Measurements from ENCODE around the gene CLCF1.
A peak's percentile ranks its signal among the peaks of the same experiment; 100 is the strongest.

CLCF1 gene

GRCh38 chr11:67345920-67346819 is 27.2 kb downstream of the CLCF1 start:
- H3K27me3 ChIP-seq (ENCODE audit: control insufficient read depth in 1 of 2, insufficient read depth in 1 of 2, low read length in 2 of 2): no peaks in the 10 kb centered on the region
- H3K4ac ChIP-seq (ENCODE audit: low read depth in 1 of 2, low read length in 2 of 2): no peak overlapping the region
- no peak overlapping the region for H2AK5ac ChIP-seq (ENCODE audit: low read length, severe bottlenecking)
- H3K23ac ChIP-seq (ENCODE audit: low read length in 2 of 2): no peak overlapping the region
- H2AFZ ChIP-seq (ENCODE audit: low read depth, low read length): no peak overlapping the region
- no peak overlapping the region for H2BK12ac ChIP-seq (ENCODE audit: low read length in 2 of 2)
- H2BK5ac ChIP-seq (ENCODE audit: low read depth, low read length, poor library complexity, severe bottlenecking): no peak overlapping the region
- no peak overlapping the region for H2BK120ac ChIP-seq (ENCODE audit: low read depth, low read length)
- H3K9ac ChIP-seq (ENCODE audit: low read length): peak overlapping the region; percentile 37
- no peak overlapping the region for H3K4me2 ChIP-seq (ENCODE audit: low read length, poor library complexity, severe bottlenecking)
- no peak overlapping the region for H2BK15ac ChIP-seq (ENCODE audit: low read depth, poor library complexity, severe bottlenecking)
- H4K8ac ChIP-seq (ENCODE audit: low read length): peak overlapping the region; percentile 8
- H3K9me3 ChIP-seq (ENCODE audit: control insufficient read depth, low read length): no peaks in the 10 kb centered on the region
- H4K91ac ChIP-seq (ENCODE audit: low read length): no peak overlapping the region
- H3K27ac ChIP-seq (ENCODE audit: low read length, poor library complexity, severe bottlenecking): no peak overlapping the region
- peaks cover 4% of the 10 kb centered on the region for H3K4me1 ChIP-seq (ENCODE audit: control insufficient read depth, insufficient read depth, low read depth, low read length)
- no peak overlapping the region for H3K14ac ChIP-seq (ENCODE audit: low read length in 2 of 2)
- peaks cover 2% of the 10 kb centered on the region for H3K79me1 ChIP-seq (replicated peaks; ENCODE audit: low read length, poor library complexity, severe bottlenecking)
- H3K18ac ChIP-seq (ENCODE audit: low read depth in 1 of 2, low read length in 2 of 2): no peak overlapping the region
- 70% methylated on average over 7 of the region's 7 CpGs for WGBS
- H3K4me3 ChIP-seq (ENCODE audit: insufficient read depth in 1 of 2, low read depth in 1 of 2, low read length in 2 of 2): peak overlapping the region in 1 of 2 experiments; percentile 16
- peak; percentile 61 for DNase-seq
- peaks cover 0 to 3% of the 10 kb centered on the region in 2 experiments for H3K36me3 ChIP-seq (ENCODE audit: control insufficient read depth in 1 of 2, insufficient read depth in 2 of 2, low read depth in 1 of 2, low read length in 2 of 2)

- H3K79me1 ChIP-seq (replicated peaks; ENCODE audit: low read length, poor library complexity, severe bottlenecking): no peaks in the 10 kb centered on the region
- no peak overlapping the region for H3K14ac ChIP-seq (ENCODE audit: low read length in 2 of 2)
- no peak overlapping the region for H4K8ac ChIP-seq (ENCODE audit: low read length)
- WGBS: 76% methylated on average over 7 of the region's 8 CpGs
- no peak overlapping the region for H3K9ac ChIP-seq (ENCODE audit: low read length)
- no peak overlapping the region for H3K23ac ChIP-seq (ENCODE audit: low read length in 2 of 2)
- no peak overlapping the region for H3K4ac ChIP-seq (ENCODE audit: low read depth in 1 of 2, low read length in 2 of 2)
- H3K18ac ChIP-seq (ENCODE audit: low read depth in 1 of 2, low read length in 2 of 2): no peak overlapping the region
- no peak overlapping the region for H2BK12ac ChIP-seq (ENCODE audit: low read length in 2 of 2)
- no peak overlapping the region for H2BK120ac ChIP-seq (ENCODE audit: low read depth, low read length)
- H3K4me2 ChIP-seq (ENCODE audit: low read length, poor library complexity, severe bottlenecking): no peak overlapping the region
- H3K9me3 ChIP-seq (ENCODE audit: control insufficient read depth, low read length): no peaks in the 10 kb centered on the region
- H4K91ac ChIP-seq (ENCODE audit: low read length): no peak overlapping the region
- no peak overlapping the region for H3K27ac ChIP-seq (ENCODE audit: low read length, poor library complexity, severe bottlenecking)
- H3K4me1 ChIP-seq (ENCODE audit: control insufficient read depth, insufficient read depth, low read depth, low read length): peaks cover 2% of the 10 kb centered on the region
- H3K36me3 ChIP-seq (ENCODE audit: control insufficient read depth in 1 of 2, insufficient read depth in 2 of 2, low read depth in 1 of 2, low read length in 2 of 2): no peaks in the 10 kb centered on the region
- no peak overlapping the region for H2BK15ac ChIP-seq (ENCODE audit: low read depth, poor library complexity, severe bottlenecking)
- no peak overlapping the region for H3K4me3 ChIP-seq (ENCODE audit: insufficient read depth in 1 of 2, low read depth in 1 of 2, low read length in 2 of 2)
- no peak overlapping the region for H2AK5ac ChIP-seq (ENCODE audit: low read length, severe bottlenecking)
- H2BK5ac ChIP-seq (ENCODE audit: low read depth, low read length, poor library complexity, severe bottlenecking): no peak overlapping the region
- DNase-seq: no peak
- no peaks in the 10 kb centered on the region for H3K27me3 ChIP-seq (ENCODE audit: control insufficient read depth in 1 of 2, insufficient read depth in 1 of 2, low read length in 2 of 2)
- no peak overlapping the region for H2AFZ ChIP-seq (ENCODE audit: low read depth, low read length)
Measured at GRCh38 chr11:67345247-67345919, 28.0 kb downstream of the CLCF1 start.

GRCh38 chr11:67344264-67344663 is 29.1 kb downstream of the CLCF1 start:
- no peak overlapping the region for H3K4ac ChIP-seq (ENCODE audit: low read depth in 1 of 2, low read length in 2 of 2)
- no peaks in the 10 kb centered on the region for H3K27me3 ChIP-seq (ENCODE audit: control insufficient read depth in 1 of 2, insufficient read depth in 1 of 2, low read length in 2 of 2)
- no peak overlapping the region for H3K23ac ChIP-seq (ENCODE audit: low read length in 2 of 2)
- 81% methylated on average over 4 of the region's 4 CpGs for WGBS
- no peak overlapping the region for H3K18ac ChIP-seq (ENCODE audit: low read depth in 1 of 2, low read length in 2 of 2)
- no peak overlapping the region for H2BK12ac ChIP-seq (ENCODE audit: low read length in 2 of 2)
- H3K79me1 ChIP-seq (replicated peaks; ENCODE audit: low read length, poor library complexity, severe bottlenecking): no peaks in the 10 kb centered on the region
- no peak overlapping the region for H2BK15ac ChIP-seq (ENCODE audit: low read depth, poor library complexity, severe bottlenecking)
- no peak overlapping the region for H2AFZ ChIP-seq (ENCODE audit: low read depth, low read length)
- H2AK5ac ChIP-seq (ENCODE audit: low read length, severe bottlenecking): no peak overlapping the region
- H3K14ac ChIP-seq (ENCODE audit: low read length in 2 of 2): no peak overlapping the region
- no peak overlapping the region for H3K4me2 ChIP-seq (ENCODE audit: low read length, poor library complexity, severe bottlenecking)
- no peak overlapping the region for H4K8ac ChIP-seq (ENCODE audit: low read length)
- H3K36me3 ChIP-seq (ENCODE audit: control insufficient read depth in 1 of 2, insufficient read depth in 2 of 2, low read depth in 1 of 2, low read length in 2 of 2): no peaks in the 10 kb centered on the region
- H2BK120ac ChIP-seq (ENCODE audit: low read depth, low read length): no peak overlapping the region
- H3K27ac ChIP-seq (ENCODE audit: low read length, poor library complexity, severe bottlenecking): no peak overlapping the region
- peaks cover 2% of the 10 kb centered on the region for H3K4me1 ChIP-seq (ENCODE audit: control insufficient read depth, insufficient read depth, low read depth, low read length)
- no peak overlapping the region for H2BK5ac ChIP-seq (ENCODE audit: low read depth, low read length, poor library complexity, severe bottlenecking)
- H3K9me3 ChIP-seq (ENCODE audit: control insufficient read depth, low read length): no peaks in the 10 kb centered on the region
- H4K91ac ChIP-seq (ENCODE audit: low read length): no peak overlapping the region
- no peak for DNase-seq
- H3K4me3 ChIP-seq (ENCODE audit: insufficient read depth in 1 of 2, low read depth in 1 of 2, low read length in 2 of 2): no peak overlapping the region
- H3K9ac ChIP-seq (ENCODE audit: low read length): no peak overlapping the region

- Histone ChIP-seq H2BK12ac (ENCODE audit: low read length in 2 of 2) (no peak overlapping the region), H3K4me3 (ENCODE audit: insufficient read depth in 1 of 2, low read depth in 1 of 2, low read length in 2 of 2) (no peak overlapping the region), H2AFZ (ENCODE audit: low read depth, low read length) (no peak overlapping the region), H4K91ac (ENCODE audit: low read length) (no peak overlapping the region), H3K14ac (ENCODE audit: low read length in 2 of 2) (no peak overlapping the region), H3K36me3 (ENCODE audit: control insufficient read depth in 1 of 2, insufficient read depth in 2 of 2, low read depth in 1 of 2, low read length in 2 of 2) (no peaks in the 10 kb centered on the region), H3K4me1 (ENCODE audit: control insufficient read depth, insufficient read depth, low read depth, low read length) (no peaks in the 10 kb centered on the region), H2AK5ac (ENCODE audit: low read length, severe bottlenecking) (no peak overlapping the region), H3K9ac (ENCODE audit: low read length) (no peak overlapping the region), H3K27ac (ENCODE audit: low read length, poor library complexity, severe bottlenecking) (no peak overlapping the region), H3K4me2 (ENCODE audit: low read length, poor library complexity, severe bottlenecking) (no peak overlapping the region), H2BK120ac (ENCODE audit: low read depth, low read length) (no peak overlapping the region), H3K23ac (ENCODE audit: low read length in 2 of 2) (no peak overlapping the region), H2BK5ac (ENCODE audit: low read depth, low read length, poor library complexity, severe bottlenecking) (no peak overlapping the region), H3K4ac (ENCODE audit: low read depth in 1 of 2, low read length in 2 of 2) (no peak overlapping the region), H3K9me3 (ENCODE audit: control insufficient read depth, low read length) (no peaks in the 10 kb centered on the region), H2BK15ac (ENCODE audit: low read depth, poor library complexity, severe bottlenecking) (no peak overlapping the region), H3K18ac (ENCODE audit: low read depth in 1 of 2, low read length in 2 of 2) (no peak overlapping the region), H4K8ac (ENCODE audit: low read length) (no peak overlapping the region), H3K79me1 (replicated peaks; ENCODE audit: low read length, poor library complexity, severe bottlenecking) (no peaks in the 10 kb centered on the region), H3K27me3 (ENCODE audit: control insufficient read depth in 1 of 2, insufficient read depth in 1 of 2, low read length in 2 of 2) (no peaks in the 10 kb centered on the region)
- WGBS: 83% methylated on average over 2 of the region's 3 CpGs
- no peak for DNase-seq
Measured at GRCh38 chr11:67337257-67337656, 36.1 kb downstream of the CLCF1 start.
